ENCODE results near the gene TJP3. TPM values are rescaled to one million over a fixed set of nuclear protein-coding genes. Genes with fewer than 3 reads are reported as not detected.

Gene TJP3
- total RNA-seq, 1 experiment from 2014 or later = 1.6 TPM

DNA sequence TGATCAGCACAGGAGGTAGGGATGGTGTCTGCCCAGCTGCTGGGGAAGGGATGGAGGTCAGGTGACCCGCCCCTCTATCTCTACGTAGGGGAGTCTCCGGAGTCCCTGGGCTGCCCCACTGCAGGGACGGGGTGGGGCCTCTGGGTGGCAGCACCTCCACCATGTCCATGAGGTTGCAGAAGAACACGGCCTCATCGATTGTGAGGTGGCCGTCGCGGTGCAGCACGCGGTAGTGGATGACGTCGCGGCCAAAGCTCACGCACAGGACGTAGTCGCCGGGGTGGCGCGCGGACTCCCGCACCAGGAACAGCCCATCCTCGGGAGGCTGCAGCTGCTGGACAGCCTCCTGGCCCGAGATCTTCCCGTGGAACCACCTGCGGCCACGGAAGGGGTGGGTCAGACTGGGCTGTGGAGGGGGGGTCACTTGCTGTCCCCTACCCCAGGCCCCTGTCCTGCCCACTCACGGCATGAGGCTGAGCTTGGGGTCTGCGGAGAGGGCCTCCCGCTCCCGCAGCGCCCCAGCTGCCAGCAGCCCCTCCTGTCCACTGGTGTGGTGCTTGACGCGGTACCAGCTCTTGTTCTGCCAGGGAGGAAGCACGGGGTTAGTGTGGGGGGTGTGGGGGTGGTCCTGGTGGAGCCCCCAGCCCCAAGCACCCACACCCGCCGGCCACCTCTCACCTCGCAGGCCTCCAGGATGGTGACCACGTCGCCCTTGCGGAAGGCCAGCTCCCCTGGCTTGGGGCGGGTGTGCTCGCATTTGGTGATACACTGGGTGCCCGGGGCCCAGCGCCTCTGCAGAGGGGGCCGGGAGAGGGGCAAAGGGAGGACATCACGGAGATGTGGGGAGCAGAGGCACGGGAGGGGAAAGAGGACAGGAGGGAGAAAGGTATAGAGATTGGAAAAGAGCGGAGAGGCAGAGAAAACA is 75.7 kb downstream of the TJP3 start:
- no TSS peak for BruUV-seq (replicated peaks)
- H3K9me3 Mint-ChIP-seq (ENCODE audit: unreplicated experiment) = peaks cover 16% of the 10 kb centered on the region
- ChIA-PET POLR2A (no interaction called here), CTCF (no interaction called here)
- H3K4me1 Mint-ChIP-seq (ENCODE audit: insufficient read depth, unreplicated experiment) = no peaks in the 10 kb centered on the region
- TF ChIP-seq, protein P1, sequence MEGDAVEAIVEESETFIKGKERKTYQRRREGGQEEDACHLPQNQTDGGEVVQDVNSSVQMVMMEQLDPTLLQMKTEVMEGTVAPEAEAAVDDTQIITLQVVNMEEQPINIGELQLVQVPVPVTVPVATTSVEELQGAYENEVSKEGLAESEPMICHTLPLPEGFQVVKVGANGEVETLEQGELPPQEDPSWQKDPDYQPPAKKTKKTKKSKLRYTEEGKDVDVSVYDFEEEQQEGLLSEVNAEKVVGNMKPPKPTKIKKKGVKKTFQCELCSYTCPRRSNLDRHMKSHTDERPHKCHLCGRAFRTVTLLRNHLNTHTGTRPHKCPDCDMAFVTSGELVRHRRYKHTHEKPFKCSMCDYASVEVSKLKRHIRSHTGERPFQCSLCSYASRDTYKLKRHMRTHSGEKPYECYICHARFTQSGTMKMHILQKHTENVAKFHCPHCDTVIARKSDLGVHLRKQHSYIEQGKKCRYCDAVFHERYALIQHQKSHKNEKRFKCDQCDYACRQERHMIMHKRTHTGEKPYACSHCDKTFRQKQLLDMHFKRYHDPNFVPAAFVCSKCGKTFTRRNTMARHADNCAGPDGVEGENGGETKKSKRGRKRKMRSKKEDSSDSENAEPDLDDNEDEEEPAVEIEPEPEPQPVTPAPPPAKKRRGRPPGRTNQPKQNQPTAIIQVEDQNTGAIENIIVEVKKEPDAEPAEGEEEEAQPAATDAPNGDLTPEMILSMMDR (IDR thresholded peaks at IDR 0.05; ENCODE audit: unreplicated experiment) = peak; percentile 13
- H3K27ac Mint-ChIP-seq (ENCODE audit: low read depth, unreplicated experiment) = no peak overlapping the region
- DNase-seq (ENCODE audit: unreplicated experiment) = no peak
- H3K4me3 Mint-ChIP-seq (ENCODE audit: unreplicated experiment) = no peak overlapping the region
- intact Hi-C loops (cut with micrococcal nuclease) = no loop called here
- peaks cover 13% of the 10 kb centered on the region for H3K27me3 Mint-ChIP-seq (ENCODE audit: insufficient read depth, unreplicated experiment)
- no peaks in the 10 kb centered on the region for H3K36me3 Mint-ChIP-seq (ENCODE audit: insufficient read depth, unreplicated experiment)

DNA sequence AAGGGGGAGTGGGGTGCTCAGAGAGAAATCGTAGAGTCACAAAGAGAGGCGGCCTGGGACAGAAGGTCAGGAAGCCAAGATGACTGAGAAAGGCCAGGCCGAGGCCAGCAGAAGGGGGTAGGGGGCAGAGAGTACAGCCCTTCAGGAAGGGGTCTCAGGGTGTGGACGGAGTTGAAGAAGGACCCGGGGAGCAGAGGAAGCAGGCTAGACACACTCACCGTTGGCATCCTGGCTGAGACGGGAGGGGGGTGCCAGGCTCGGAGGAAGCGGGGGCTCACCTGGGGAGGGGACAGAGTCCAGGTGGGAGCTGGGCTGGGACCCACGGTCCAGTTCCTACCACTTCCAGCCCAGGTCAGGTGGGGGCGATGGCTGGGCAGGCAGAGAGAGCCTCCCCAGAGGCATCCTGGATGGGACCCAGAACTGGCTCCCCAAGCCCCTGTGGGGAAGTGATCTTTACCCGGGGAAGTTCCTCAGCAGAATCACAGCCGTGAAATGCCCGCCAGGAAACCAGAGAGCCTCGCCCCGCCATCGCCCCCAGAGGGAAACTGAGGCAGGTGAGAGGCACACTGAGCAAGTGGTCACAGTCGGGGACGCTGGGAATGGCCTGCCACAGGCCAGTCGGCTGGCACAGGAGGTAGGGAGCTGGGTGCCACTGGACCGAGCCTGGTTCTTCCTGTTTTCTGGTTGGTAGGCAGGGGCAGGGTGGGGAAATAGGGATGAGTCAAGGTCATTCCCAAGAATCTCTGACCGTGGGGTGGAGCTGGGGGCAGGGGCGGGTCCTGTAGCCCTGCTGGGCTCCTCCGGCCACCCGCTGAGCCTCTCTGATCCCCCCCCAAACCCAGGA is 76.6 kb downstream of the TJP3 start:
- intact Hi-C loops (cut with micrococcal nuclease) = no loop called here
- H3K27ac Mint-ChIP-seq (ENCODE audit: low read depth, unreplicated experiment) = no peak overlapping the region
- H3K4me3 Mint-ChIP-seq (ENCODE audit: unreplicated experiment) = no peak overlapping the region
- H3K9me3 Mint-ChIP-seq (ENCODE audit: unreplicated experiment) = peaks cover 16% of the 10 kb centered on the region
- CTCF ChIA-PET = no interaction called here
- H3K4me1 Mint-ChIP-seq (ENCODE audit: insufficient read depth, unreplicated experiment) = no peaks in the 10 kb centered on the region
- DNase-seq (ENCODE audit: unreplicated experiment) = peak; percentile 20
- no peaks in the 10 kb centered on the region for H3K36me3 Mint-ChIP-seq (ENCODE audit: insufficient read depth, unreplicated experiment)
- POLR2A ChIA-PET = no interaction called here
- TF ChIP-seq, protein P1 (IDR thresholded peaks at IDR 0.05; ENCODE audit: unreplicated experiment) = no peak
- no TSS peak for BruUV-seq (replicated peaks)
- peaks cover 22% of the 10 kb centered on the region for H3K27me3 Mint-ChIP-seq (ENCODE audit: insufficient read depth, unreplicated experiment)

DNA sequence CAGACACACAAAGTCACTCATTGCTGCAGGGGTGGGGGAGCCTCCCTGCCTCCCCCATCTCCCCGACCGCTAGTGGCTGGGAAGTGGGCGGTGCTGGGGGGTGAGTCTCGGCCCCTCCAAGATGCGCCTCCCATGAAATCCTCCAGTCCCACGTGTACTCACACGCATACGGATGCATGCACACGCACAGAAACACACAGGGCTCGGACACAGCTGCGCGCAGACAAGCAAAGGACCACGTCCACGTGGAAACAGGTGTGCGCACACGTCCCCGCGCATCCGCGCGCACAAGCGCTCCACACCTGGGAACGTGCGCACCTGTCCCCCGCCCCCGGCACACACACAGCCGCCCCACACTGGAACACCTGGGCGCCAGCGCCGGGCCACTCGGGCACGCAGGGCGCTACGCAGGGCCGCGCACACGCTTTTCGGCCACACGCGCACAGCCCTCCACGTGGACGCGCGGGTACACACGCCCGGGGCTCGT is 77.3 kb downstream of the TJP3 start:
- ChIA-PET CTCF (no interaction called here), POLR2A (no interaction called here)
- H3K36me3 Mint-ChIP-seq (ENCODE audit: insufficient read depth, unreplicated experiment) = no peaks in the 10 kb centered on the region
- peaks cover 20% of the 10 kb centered on the region for H3K9me3 Mint-ChIP-seq (ENCODE audit: unreplicated experiment)
- H3K4me3 Mint-ChIP-seq (ENCODE audit: unreplicated experiment) = no peak overlapping the region
- TF ChIP-seq, protein P1 (IDR thresholded peaks at IDR 0.05; ENCODE audit: unreplicated experiment) = no peak
- H3K27me3 Mint-ChIP-seq (ENCODE audit: insufficient read depth, unreplicated experiment) = peaks cover 28% of the 10 kb centered on the region
- intact Hi-C loops (cut with micrococcal nuclease) = no loop called here
- H3K4me1 Mint-ChIP-seq (ENCODE audit: insufficient read depth, unreplicated experiment) = no peaks in the 10 kb centered on the region
- BruUV-seq (replicated peaks) = no TSS peak
- no peak for DNase-seq (ENCODE audit: unreplicated experiment)
- no peak overlapping the region for H3K27ac Mint-ChIP-seq (ENCODE audit: low read depth, unreplicated experiment)
